ENCODE data around the gene MARVELD3.
A peak's percentile ranks its signal among the peaks of the same experiment; 100 is the strongest.
"Not testable (repeated sequence)": the region's sequence is repeated elsewhere in the genome, so short reads cannot be mapped to it uniquely, and the experiment has no call there.

The MARVELD3 gene, protein sequence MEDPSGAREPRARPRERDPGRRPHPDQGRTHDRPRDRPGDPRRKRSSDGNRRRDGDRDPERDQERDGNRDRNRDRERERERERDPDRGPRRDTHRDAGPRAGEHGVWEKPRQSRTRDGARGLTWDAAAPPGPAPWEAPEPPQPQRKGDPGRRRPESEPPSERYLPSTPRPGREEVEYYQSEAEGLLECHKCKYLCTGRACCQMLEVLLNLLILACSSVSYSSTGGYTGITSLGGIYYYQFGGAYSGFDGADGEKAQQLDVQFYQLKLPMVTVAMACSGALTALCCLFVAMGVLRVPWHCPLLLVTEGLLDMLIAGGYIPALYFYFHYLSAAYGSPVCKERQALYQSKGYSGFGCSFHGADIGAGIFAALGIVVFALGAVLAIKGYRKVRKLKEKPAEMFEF

DNA sequence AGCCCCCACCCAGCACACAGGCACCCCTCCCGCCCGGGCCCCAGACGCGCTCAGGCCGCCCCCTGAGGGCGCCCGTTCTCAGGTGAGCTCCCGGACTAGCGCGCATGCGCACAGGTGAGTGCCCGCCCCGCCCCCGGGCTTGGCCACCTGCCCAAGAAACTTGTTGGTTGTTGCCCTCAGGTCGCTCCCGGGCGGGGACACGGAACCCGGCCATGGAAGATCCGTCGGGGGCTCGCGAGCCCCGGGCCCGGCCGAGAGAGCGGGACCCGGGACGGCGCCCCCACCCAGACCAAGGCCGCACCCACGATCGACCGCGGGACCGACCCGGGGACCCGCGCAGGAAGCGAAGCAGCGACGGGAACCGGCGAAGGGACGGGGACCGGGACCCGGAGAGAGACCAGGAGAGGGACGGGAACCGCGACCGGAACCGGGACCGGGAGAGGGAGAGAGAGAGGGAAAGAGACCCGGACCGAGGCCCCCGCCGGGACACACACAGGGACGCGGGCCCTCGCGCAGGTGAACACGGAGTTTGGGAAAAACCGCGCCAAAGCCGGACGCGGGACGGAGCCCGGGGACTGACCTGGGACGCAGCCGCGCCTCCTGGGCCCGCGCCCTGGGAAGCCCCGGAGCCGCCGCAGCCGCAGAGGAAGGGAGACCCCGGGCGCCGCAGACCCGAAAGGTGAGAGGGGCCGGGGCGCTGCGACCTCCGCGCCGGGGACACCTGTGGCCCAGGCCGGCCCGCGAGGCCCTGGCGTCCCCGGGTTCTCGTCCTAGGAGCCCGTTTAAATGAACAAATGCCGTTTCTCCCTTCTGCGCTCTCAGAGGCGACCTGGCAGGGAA is at the start of gene MARVELD3:
MARVELD3 (plus strand) TSS at position 167 of the 840 bp plus-strand sequence; CDS start at position 213, 46 bp downstream.
- DNase-seq (ENCODE audit: low read depth) = no peak
- H3K4me3 ChIP-seq (ENCODE audit: low read length) = peak within 1 kb of the TSS; percentile 53
- TF ChIP-seq, protein P1, sequence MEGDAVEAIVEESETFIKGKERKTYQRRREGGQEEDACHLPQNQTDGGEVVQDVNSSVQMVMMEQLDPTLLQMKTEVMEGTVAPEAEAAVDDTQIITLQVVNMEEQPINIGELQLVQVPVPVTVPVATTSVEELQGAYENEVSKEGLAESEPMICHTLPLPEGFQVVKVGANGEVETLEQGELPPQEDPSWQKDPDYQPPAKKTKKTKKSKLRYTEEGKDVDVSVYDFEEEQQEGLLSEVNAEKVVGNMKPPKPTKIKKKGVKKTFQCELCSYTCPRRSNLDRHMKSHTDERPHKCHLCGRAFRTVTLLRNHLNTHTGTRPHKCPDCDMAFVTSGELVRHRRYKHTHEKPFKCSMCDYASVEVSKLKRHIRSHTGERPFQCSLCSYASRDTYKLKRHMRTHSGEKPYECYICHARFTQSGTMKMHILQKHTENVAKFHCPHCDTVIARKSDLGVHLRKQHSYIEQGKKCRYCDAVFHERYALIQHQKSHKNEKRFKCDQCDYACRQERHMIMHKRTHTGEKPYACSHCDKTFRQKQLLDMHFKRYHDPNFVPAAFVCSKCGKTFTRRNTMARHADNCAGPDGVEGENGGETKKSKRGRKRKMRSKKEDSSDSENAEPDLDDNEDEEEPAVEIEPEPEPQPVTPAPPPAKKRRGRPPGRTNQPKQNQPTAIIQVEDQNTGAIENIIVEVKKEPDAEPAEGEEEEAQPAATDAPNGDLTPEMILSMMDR (conservative IDR thresholded peaks at IDR 0.05; ENCODE audit: low read depth, low read length) = no peak

DNA sequence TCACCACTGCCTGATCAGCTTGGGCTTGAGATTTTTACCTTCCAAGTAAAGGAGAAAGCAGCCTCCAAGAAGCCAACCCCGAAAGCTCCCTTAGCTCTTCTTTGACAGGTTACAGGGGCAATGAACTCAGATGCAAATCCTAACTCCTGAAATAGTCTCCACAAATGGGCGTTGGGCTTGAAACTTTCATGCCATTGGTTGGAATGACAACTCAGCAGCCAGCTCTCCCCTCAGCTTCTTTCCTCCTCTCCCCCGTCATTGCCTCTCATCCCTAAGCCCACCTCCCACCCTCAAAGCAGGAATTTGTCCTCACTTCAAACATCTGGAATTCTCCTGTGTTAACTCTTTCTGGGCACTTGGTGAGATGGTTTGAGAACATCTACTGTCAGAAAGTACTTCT is 49.0 kb upstream of the MARVELD3 start, which contains the start of gene TAT:
TAT (minus strand) TSS at position 122 of the 400 bp plus-strand sequence. CDS start 677 bp downstream, outside the sequence.
- H3K4me3 ChIP-seq (ENCODE audit: low read length) = no peak within 1 kb of the TSS
- TF ChIP-seq, protein P1 (conservative IDR thresholded peaks at IDR 0.05; ENCODE audit: low read depth, low read length) = no peak
- DNase-seq (ENCODE audit: low read depth) = no peak

DNA sequence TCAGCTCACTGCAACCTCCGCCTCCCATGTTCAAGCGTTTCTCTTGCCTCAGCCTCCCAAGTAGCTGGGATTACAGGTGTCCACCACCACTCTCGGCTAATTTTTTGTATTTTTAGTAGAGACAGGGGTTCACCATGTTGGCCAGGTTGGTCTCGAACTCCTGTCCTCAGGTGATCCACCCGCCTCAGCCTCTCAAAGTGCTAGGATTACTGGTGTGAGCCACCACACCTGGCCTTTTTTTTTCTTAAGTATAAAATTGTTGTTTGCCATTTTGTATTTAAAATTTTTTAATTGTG is 43.5 kb upstream of the MARVELD3 start:
- DNase-seq (ENCODE audit: low read depth); H3K4me3 ChIP-seq (ENCODE audit: low read length): not testable (repeated sequence)

DNA sequence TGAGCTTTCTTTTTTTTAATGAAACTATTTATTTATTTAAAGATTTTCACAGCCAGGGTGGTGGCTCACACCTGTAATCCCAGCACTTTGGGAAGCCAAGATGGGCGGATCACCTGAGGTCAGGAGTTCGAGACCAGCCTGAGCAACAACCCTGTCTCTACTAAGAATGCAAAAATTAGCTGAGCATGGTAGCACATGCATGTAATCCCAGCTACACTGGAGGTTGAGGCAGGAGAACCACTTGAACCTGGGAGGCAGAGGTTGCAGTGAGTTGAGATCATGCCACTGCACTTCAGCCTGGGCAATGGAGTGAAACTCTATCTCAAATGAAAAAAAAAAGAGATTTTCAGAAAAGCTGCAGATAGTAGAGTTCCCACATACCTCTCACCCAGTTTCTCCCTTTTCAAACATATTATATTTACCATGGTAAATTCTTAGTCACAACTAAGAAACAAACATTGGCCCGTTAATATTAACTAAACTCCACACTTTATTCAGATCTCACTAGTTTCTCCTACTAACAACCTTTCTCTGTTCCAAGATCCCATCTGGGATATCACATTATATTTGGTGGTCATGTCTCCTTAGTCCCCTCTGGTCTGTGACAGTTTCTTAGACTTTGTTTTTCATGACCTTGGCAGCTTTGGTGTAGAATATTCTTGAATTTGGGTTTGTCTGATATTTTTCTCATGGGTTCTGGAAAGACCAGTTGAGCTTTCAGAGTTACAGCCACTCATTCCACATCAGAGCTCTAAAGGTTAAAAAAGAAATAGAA is 41.3 kb upstream of the MARVELD3 start:
- no peak for DNase-seq (ENCODE audit: low read depth)
- H3K4me3 ChIP-seq (ENCODE audit: low read length) = no peak overlapping the region
- TF ChIP-seq, protein P1 (conservative IDR thresholded peaks at IDR 0.05; ENCODE audit: low read depth, low read length) = no peak

DNA sequence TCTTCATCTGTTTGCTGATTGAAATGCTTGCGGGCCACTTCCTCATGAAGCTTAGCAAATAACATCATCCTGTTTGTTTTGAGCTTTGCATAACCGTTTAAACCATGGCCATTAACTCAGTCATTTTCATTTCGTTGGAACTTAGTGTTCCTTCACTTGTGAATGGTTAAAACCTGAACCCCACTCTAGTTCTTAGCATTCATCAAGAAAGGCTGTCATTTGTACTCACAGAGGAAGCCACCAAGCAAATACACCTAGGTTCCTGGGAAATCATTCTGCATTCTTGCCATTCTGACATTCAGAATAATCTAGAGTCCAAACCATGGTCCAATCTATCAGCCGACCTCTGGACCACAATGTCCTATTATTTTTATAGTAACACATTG is 40.7 kb upstream of the MARVELD3 start:
- DNase-seq (ENCODE audit: low read depth) = no peak
- no peak overlapping the region for H3K4me3 ChIP-seq (ENCODE audit: low read length)
- TF ChIP-seq, protein P1 (conservative IDR thresholded peaks at IDR 0.05; ENCODE audit: low read depth, low read length) = no peak

DNA sequence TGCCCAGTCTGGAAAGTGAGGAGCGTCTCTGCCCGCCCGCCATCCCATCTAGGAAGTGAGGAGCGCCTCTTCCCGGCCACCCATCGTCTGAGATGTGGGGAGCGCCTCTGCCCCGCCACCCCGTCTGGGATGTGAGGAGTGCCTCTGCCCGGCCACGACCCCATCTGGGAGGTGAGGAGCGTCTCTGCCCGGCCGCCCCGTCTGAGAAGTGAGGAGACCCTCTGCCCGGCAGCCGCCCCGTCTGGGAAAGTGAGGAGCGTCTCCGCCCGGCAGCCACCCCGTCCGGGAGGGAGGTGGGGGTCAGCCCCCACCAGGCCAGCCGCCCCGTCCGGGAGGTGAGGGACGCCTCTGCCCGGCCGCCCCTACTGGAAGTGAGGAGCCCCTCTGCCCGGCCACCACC is 36.6 kb upstream of the MARVELD3 start:
- DNase-seq (ENCODE audit: low read depth); H3K4me3 ChIP-seq (ENCODE audit: low read length): not testable (repeated sequence)

DNA sequence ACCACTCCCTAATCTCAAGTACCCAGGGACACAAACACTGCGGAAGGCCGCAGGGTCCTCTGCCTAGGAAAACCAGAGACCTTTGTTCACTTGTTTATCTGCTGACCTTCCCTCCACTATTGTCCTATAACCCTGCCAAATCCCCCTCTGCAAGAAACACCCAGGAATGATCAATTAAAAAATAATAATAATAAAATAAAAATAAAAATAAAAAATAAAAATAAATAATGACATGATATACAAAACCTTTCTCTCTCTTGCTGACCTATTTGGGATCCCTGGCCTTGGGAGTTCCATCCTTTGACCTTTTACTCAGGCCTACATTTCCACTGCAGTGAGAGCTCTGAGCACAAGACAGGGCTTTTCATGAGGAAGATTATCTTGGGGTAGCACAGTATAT is 35.9 kb upstream of the MARVELD3 start:
- DNase-seq (ENCODE audit: low read depth) = not testable (repeated sequence)

DNA sequence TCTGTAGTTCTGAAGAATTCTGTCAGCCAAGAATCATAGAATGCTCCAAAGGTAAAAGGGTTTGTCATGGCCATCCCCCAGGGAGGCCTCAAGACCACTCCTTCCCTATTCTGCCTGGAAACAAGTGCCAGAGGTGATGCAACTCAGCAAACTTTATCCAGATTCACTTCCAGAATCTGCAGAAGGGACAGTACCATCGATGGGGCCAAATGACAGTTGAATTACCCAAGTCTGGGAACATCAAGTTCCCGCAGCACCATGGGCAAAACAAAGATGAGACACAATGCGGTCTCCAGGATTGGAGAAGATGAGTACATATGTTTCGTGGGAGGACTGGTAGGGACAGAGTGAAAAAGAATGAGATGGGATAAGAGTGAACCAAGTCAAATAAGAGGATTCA is 35.4 kb upstream of the MARVELD3 start:
- H3K4me3 ChIP-seq (ENCODE audit: low read length) = no peak overlapping the region
- TF ChIP-seq, protein P1 (conservative IDR thresholded peaks at IDR 0.05; ENCODE audit: low read depth, low read length) = no peak
- DNase-seq (ENCODE audit: low read depth) = no peak

More for the DNA sequence above, 35.9 kb upstream of the MARVELD3 start:
- H3K4me3 ChIP-seq (ENCODE audit: low read length) = not testable (repeated sequence)
